Smooth muscle cell (in vitro differentiated cells): ENCODE measurements around the gene RAC3. TPM values are rescaled to one million over a fixed set of nuclear protein-coding genes. Genes with fewer than 3 reads are reported as not detected.

Experiments used
- DNase-seq: peaks from one replicate; lab custom pipeline; 2025; ENCODE audit not compliant: unreplicated experiment; lab: John Stamatoyannopoulos, UW
- H2AFZ ChIP-seq: fragments of 200-600 bp; sonication (generic); 2 replicates; pipeline ENCODE4 v1.6.0; 2016; ENCODE audit warnings: antibody characterized with exemption, low read depth, mild to moderate bottlenecking
- H3F3A ChIP-seq: fragments of 200-600 bp; sonication (generic); 2 replicates; pipeline ENCODE4 v1.6.0; 2017; ENCODE audit warnings: antibody characterized with exemption, low read depth
- H3K27ac ChIP-seq: fragments of 200-600 bp; sonication (generic); 2 replicates; pipeline ENCODE4 v1.5.1; 2016; ENCODE audit warnings: low read depth, mild to moderate bottlenecking
- H3K27me3 ChIP-seq: fragments of 200-600 bp; sonication (generic); 2 replicates; pipeline ENCODE4 v1.6.1; 2016; ENCODE audit warnings: low read depth, mild to moderate bottlenecking
- H3K36me3 ChIP-seq: fragments of 200-600 bp; sonication (generic); 2 replicates; pipeline ENCODE4 v1.5.1; 2016; ENCODE audit warnings: low read depth
- H3K4me1 ChIP-seq: fragments of 200-600 bp; sonication (generic); 2 replicates; pipeline ENCODE4 v1.5.1; 2016; ENCODE audit warnings: low read depth
- H3K4me2 ChIP-seq: fragments of 200-600 bp; sonication (generic); 2 replicates; pipeline ENCODE4 v1.6.0; 2016; ENCODE audit warnings: mild to moderate bottlenecking
- H3K4me3 ChIP-seq: fragments of 200-600 bp; sonication (generic); 2 replicates; pipeline ENCODE4 v1.5.1; 2016; ENCODE audit warnings: mild to moderate bottlenecking
- H3K79me2 ChIP-seq: fragments of 200-600 bp; sonication (generic); 2 replicates; pipeline ENCODE4 v1.6.0; 2016; ENCODE audit warnings: low read depth, mild to moderate bottlenecking
- H3K9ac ChIP-seq: fragments of 200-600 bp; sonication (generic); 2 replicates; pipeline ENCODE4 v1.6.0; 2016; ENCODE audit warnings: low read depth
- H3K9me3 ChIP-seq: fragments of 200-600 bp; sonication (generic); replicated peaks from 2 replicates; pipeline ENCODE4 v1.5.1; 2016; ENCODE audit warnings: low read depth
- H4K20me1 ChIP-seq: fragments of 200-600 bp; sonication (generic); 2 replicates; pipeline ENCODE4 v1.6.0; 2016; ENCODE audit warnings: low read depth
- WGBS: methylation state at CpG from one replicate; pipeline ENCODE4 v1.1.7; 2016; ENCODE audit warnings: low lambda C conversion rate; 5-methylcytosine and 5-hydroxymethylcytosine counted together
- polyA plus RNA-seq: library from polyadenylated mRNA; unstranded; fragments of >200 nt; fragmentation: Nextera tagmentation; extraction: Ambion mirVana; gene quantifications from 2 replicates; pipeline ENCODE4 v1.2.1, GENCODE V29; 2016
- total RNA-seq: library from RNA; depleted of rRNA; stranded (reverse); fragments of >200 nt; gene quantifications from 2 replicates; pipeline ENCODE4 v1.2.3, GENCODE V29; 2014
- TF ChIP-seq, protein P1 (sequence below): fragments of 200-600 bp; sonication (generic); IDR thresholded peaks from 2 replicates; pipeline ENCODE4 v1.5.1; 2017; ENCODE audit warnings: borderline replicate concordance, mild to moderate bottlenecking, antibody characterized with exemption; ENCODE audit not compliant: insufficient read depth, poor library complexity, severe bottlenecking

The RAC3 gene
- total and polyA plus RNA-seq, 2 experiments from 2014 or later = 15.3 to 33.0 TPM

DNA sequence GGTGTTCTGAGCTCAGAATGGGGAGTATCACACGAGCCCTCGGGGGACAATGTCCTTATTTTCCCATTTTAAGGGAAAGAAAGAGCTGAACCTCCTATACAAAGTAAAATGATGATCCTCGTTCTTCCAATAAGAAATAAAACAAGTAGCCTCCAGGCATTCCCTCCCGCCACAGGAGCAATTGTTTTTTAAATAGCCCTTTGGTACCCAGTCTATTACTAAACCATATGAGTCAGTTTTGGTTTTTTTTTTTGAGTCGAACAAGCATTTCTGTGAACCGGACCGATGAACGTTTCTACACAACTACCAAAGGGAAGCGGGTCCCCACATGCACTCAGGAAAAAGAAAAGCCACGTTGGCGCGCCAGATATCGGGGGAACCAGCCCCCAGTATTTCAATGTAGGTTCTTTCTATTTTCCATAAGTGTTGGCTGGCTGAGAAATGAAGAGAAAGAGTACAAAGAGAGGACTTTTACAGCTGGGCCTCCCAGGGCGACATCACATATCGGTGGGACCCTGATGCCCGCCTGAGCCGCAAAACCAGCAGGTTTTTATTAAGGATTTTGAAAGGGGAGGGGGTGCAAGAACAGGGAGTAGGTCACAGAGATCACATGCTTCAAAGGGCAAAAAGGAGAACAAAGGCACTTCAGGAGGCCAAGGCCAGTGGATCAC is 9.8 kb downstream of the RAC3 start:
- Histone ChIP-seq H3K36me3 (no peaks in the 10 kb centered on the region), H4K20me1 (no peaks in the 10 kb centered on the region), H3K27ac (no peak overlapping the region), H3K9ac (no peak overlapping the region), H3K4me3 (no peak overlapping the region), H3F3A (no peaks in the 10 kb centered on the region), H3K79me2 (no peaks in the 10 kb centered on the region), H3K4me2 (no peak overlapping the region), H3K27me3 (no peaks in the 10 kb centered on the region), H2AFZ (no peak overlapping the region), H3K9me3 (no peaks in the 10 kb centered on the region), H3K4me1 (peaks cover 6% of the 10 kb centered on the region)
- DNase-seq = no peak
- TF ChIP-seq, protein P1, sequence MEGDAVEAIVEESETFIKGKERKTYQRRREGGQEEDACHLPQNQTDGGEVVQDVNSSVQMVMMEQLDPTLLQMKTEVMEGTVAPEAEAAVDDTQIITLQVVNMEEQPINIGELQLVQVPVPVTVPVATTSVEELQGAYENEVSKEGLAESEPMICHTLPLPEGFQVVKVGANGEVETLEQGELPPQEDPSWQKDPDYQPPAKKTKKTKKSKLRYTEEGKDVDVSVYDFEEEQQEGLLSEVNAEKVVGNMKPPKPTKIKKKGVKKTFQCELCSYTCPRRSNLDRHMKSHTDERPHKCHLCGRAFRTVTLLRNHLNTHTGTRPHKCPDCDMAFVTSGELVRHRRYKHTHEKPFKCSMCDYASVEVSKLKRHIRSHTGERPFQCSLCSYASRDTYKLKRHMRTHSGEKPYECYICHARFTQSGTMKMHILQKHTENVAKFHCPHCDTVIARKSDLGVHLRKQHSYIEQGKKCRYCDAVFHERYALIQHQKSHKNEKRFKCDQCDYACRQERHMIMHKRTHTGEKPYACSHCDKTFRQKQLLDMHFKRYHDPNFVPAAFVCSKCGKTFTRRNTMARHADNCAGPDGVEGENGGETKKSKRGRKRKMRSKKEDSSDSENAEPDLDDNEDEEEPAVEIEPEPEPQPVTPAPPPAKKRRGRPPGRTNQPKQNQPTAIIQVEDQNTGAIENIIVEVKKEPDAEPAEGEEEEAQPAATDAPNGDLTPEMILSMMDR = no peak
- 85% methylated on average over 17 of the region's 17 CpGs for WGBS

DNA sequence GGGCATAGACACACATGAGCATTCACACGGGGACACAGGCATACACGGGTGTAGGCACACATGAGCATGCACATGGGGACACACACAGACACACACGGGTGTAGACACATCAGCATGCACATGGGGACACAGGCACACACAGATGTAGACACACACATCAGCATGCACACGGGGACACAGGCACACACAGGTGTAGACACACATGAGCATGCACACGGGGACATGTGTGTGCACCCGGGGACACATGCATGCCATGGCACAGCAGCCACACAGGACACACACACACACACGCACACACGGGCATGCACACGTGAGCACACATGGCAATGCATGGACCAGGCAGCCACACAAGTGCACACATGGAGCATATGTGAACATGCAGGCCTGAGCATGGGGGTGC is 11.2 kb downstream of the RAC3 start:
- Histone ChIP-seq H3K27me3 (no peaks in the 10 kb centered on the region), H3K27ac (no peak overlapping the region), H3K9ac (no peak overlapping the region), H3K4me2 (no peak overlapping the region), H3K79me2 (no peaks in the 10 kb centered on the region), H2AFZ (no peak overlapping the region), H3K36me3 (no peaks in the 10 kb centered on the region), H3K9me3 (no peaks in the 10 kb centered on the region), H3K4me3 (no peak overlapping the region), H3F3A (no peaks in the 10 kb centered on the region), H3K4me1 (no peaks in the 10 kb centered on the region), H4K20me1 (no peaks in the 10 kb centered on the region)
- TF ChIP-seq, protein P1 = no peak
- DNase-seq = no peak
- WGBS = 93% methylated on average over 9 of the region's 9 CpGs

GRCh38 chr17:82043507-82043906 is 12.0 kb downstream of the RAC3 start:
- TF ChIP-seq, protein P1 = no peak
- no peak for DNase-seq
- H3K4me1 ChIP-seq = no peaks in the 10 kb centered on the region
- H3K36me3 ChIP-seq = no peaks in the 10 kb centered on the region
- H3K9ac ChIP-seq = no peak overlapping the region
- H3K27me3 ChIP-seq = no peaks in the 10 kb centered on the region
- H3K79me2 ChIP-seq = no peaks in the 10 kb centered on the region
- no peak overlapping the region for H3K27ac ChIP-seq
- 76% methylated on average over 16 of the region's 16 CpGs for WGBS
- H3F3A ChIP-seq = no peaks in the 10 kb centered on the region
- H3K9me3 ChIP-seq = no peaks in the 10 kb centered on the region
- H3K4me3 ChIP-seq = no peak overlapping the region
- H3K4me2 ChIP-seq = no peak overlapping the region
- no peak overlapping the region for H2AFZ ChIP-seq
- no peaks in the 10 kb centered on the region for H4K20me1 ChIP-seq

GRCh38 chr17:82045936-82046484 is 14.5 kb downstream of the RAC3 start:
- no peak overlapping the region for H2AFZ ChIP-seq
- WGBS = 95% methylated on average over 14 of the region's 14 CpGs
- H3F3A ChIP-seq = no peaks in the 10 kb centered on the region
- TF ChIP-seq, protein P1 = no peak
- H3K27ac ChIP-seq = no peak overlapping the region
- no peak for DNase-seq
- H3K9me3 ChIP-seq = no peaks in the 10 kb centered on the region
- no peaks in the 10 kb centered on the region for H3K27me3 ChIP-seq
- H3K36me3 ChIP-seq = no peaks in the 10 kb centered on the region
- no peak overlapping the region for H3K9ac ChIP-seq
- H3K4me2 ChIP-seq = no peak overlapping the region
- no peak overlapping the region for H3K4me3 ChIP-seq
- peaks cover 4% of the 10 kb centered on the region for H3K79me2 ChIP-seq
- H3K4me1 ChIP-seq = peaks cover 6% of the 10 kb centered on the region
- H4K20me1 ChIP-seq = no peaks in the 10 kb centered on the region
